Head of caudate nucleus (tissue), 42 donors: ENCODE data around the gene ZNF579.

ENCODE experiments used
- DNase-seq, 42 donors: peaks; one replicate each; pipeline versions ENCODE4 v3.0.0 to v3.0.0-alpha.2; 2020 to 2021; ENCODE audit warnings: mixed read lengths in 7 of 42
- intact Hi-C: fragments of 100-400 bp; cut with DNase I; formaldehyde crosslinking; loops from one replicate; pipeline ENCODE4 v1.15.0; 2022

ZNF579 gene

DNA sequence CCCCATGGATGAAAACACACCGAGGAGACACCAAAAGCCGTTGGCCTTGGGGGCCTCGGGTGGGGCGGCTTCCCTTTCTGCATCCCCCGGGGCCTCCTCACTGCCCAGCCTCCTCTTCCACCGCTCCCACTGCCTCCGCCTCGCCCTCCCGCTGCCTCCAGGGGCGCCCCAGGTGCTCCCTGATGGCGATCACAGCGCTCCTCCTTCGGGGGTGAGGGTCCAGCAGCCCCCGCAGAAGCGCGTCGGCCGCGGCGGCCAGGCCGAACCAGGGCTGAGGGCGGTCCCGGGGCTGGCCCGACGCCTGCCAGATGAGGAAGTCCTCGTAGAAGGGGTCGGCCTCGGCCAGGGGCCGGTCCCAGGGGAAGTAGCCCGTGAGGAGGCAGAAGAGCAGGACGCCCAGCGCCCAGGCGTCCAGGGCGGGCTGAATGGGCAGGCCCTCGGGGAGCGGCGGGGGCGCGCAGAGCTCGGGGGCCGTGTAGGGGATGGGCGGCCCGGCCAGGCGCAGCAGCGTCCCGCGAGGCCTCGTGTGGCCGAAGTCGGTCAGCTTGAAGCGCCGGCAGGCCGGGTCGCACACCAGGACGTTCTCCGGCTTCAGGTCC is 50.9 kb downstream of the ZNF579 start:
- DNase-seq: no peak
- intact Hi-C loops: no loop called here

DNA sequence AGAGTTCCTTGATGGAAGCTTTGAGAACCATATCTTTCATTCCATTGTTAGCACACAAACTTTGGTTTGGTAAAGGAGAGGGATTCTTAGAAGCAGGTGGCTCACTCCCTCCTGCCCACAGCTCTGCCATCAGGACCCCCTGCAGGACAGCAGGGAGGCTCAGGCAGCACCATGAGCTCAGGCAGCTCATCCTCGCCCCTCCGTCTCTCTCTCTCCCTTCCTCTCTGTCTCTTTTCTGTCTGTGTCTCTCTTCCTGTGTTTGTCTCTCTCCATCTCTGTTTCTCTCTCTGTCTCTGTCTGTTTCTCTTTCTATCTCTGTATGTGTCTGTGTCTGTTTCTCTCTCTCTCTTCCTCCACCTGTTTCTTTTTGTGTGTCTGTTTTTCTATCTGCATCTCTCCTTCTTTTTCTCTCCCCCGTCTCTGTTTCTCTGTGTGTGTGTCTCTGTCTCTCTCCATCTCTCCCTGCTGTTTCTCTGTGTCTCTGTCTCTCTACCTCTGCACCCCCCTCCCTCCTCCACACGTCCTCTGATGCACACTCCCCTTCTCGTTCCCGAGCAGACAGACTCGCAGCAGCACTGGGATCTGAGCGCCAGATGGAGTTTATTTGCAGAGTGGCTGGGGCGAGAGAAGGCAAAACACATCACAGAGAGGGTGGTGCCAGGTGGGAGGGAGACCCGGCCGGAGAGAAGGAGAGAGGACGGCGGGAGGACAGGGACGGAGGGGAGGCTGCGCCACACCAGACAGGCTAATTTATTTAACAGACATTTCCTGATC is 52.4 kb downstream of the ZNF579 start:
- intact Hi-C loops: no loop called here
- peak in 16 of 42 donors; percentile 5 to 66 (median 24) for DNase-seq

DNA sequence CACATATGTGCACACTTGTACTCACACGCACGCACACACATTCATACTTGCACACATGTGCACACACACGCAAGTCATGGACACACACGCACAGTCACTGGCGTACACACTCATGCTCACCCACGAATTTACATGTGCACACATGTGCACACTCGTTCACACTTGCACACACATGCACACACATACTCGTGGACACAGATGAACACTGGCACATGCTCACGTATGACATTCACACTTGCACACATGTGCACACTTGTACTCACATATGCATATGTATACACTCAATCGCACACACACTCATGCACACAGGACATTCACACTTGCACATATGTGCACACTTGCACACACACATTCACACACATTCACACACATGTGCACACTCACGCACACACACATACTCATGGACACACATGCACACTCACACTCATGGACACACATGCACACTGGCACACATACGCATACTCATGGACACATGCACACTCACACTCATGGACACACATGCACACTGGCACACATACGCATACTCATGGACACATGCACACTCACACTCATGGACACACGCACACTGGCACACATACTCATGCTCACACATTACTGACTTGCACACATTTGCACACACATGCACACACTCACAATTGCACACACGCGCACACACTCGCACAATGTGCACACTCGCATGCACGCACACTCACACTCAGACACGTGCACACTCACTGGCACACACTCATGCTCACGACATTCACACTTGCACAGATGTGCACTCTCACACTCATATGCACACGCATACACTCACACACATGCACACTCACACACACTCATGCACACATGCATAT is 53.2 kb downstream of the ZNF579 start:
- no peak for DNase-seq
- intact Hi-C loops: no loop called here
